H7 (cell line): ENCODE data around the gene CSTB. TPM values are rescaled to one million over a fixed set of nuclear protein-coding genes. Genes with fewer than 3 reads are reported as not detected.

Source experiments
- DNase-seq: peaks from one replicate; pipeline ENCODE4 v3.0.0; 2012
- H3K27me3 ChIP-seq: 2 replicates; pipeline ENCODE4 v1.6.0; 2011; ENCODE audit warnings: mild to moderate bottlenecking, low read length; ENCODE audit not compliant: control insufficient read depth, insufficient read depth
- H3K36me3 ChIP-seq: replicated peaks from 2 replicates; pipeline ENCODE4 v1.5.1; 2011; ENCODE audit warnings: low read length; ENCODE audit not compliant: control insufficient read depth, insufficient read depth
- H3K4me3 ChIP-seq: 2 replicates; pipeline ENCODE4 v1.5.1; 2011; ENCODE audit warnings: low read depth, mild to moderate bottlenecking, control low read depth, low read length, moderate library complexity; ENCODE audit not compliant: insufficient read depth
- total RNA-seq: library from RNA; depleted of rRNA; stranded (reverse); fragments of >200 nt; shearing (Covaris generic); gene quantifications from 2 replicates; pipeline ENCODE4 v1.2.3, GENCODE V29; 2014

Gene CSTB
- total RNA-seq, 1 experiment from 2014 or later: 29.6 TPM

DNA sequence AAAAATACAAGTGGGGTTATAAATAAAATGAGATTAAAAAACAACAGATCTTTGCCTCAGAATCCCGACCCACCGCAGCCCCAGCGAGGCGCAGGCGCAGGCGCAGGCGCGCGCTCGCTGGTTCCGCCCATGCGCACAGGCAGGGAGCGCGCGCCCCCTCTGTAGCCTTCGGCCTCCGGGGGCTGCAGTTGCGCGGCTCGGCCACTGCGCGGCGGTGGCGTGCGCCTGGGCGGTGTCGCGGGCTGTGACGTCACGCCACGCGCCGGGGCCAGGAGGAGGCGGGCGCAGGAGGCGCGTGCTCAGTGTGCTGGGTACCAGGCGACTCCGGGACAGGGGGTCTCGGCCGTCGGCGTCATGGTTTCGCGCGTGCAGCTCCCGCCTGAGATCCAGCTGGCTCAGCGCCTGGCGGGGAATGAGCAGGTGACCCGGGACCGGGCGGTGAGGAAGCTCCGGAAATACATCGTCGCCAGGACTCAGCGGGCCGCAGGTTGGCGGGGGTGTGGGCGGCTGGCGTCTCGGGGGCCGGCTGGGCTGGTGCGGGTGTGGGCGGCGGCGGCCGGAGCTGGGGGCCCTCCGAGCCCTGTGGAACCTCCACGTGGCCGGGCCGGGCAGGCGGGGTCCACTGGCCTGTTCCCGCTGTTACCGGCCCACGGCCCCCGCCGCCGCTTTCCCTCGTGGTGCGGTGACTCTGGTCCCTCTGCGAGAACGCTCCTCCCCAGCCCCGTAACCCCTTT, 13.3 kb upstream of the CSTB start, which contains the start of gene RRP1:
Gene RRP1, plus strand, starts transcription at position 302 of the 734 bp plus-strand sequence. Its CDS starts 53 bp downstream, at position 355.
- peak; percentile 100 for DNase-seq
- Histone ChIP-seq H3K27me3 (no peaks in the 10 kb centered on the region), H3K4me3 (peak within 1 kb of the TSS; percentile 92), H3K36me3 (peaks cover 30% of the 10 kb centered on the region)

DNA sequence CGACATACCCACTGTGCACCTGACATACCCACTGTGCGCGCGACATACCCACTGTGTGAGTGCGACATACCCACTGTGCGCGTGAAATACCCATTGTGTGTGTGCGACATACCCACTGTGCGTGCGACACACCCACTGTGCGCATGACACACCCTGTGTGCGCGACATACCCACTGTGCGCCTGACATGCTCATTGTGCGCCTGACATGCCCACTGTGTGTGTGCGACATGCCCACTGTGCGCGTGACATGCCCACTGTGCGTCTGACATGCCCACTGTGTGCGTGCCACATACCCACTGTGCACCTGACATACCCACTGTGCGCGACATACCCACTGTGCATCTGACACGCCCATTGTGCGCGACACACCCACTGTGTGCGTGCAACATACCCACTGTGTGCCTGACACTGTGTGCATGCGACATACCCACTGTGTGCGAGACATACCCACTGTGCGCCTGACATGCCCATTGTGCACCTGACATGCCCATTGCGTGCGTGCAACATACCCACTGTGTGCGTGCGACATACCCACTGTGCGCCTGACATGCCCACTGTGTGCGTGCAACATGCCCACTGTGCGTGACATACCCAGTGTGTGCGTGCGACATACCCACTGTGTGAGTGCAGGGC, 10.8 kb upstream of the CSTB start:
- no peak for DNase-seq
- no peak overlapping the region for H3K4me3 ChIP-seq

DNA sequence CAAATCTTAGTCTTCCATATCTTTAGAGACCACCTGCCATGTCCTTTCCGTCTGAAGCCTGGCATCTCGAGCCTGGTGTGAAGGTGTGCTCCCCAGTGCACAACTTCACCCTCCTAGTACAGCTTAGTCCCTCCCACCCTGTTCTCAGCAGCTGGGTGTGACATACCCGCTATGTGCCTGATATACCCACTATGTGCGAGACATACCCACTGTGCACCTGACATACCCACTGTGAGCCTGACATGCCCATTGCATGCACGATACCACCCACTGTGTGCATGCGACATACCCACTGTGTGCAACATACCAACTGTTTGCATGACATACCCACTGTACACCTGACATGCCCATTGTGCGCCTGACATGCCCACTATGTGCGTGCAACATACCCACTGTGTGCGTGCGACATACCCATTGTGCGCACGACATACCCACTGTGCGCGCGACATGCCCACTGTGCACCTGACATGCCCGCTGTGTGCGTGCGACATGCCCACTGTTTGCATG, 10.2 kb upstream of the CSTB start:
- Histone ChIP-seq H3K4me3 (no peak overlapping the region), H3K27me3 (no peaks in the 10 kb centered on the region), H3K36me3 (peaks cover 6% of the 10 kb centered on the region)
- no peak for DNase-seq

More for the DNA sequence above, 10.8 kb upstream of the CSTB start:
- no peaks in the 10 kb centered on the region for H3K27me3 ChIP-seq
- peaks cover 9% of the 10 kb centered on the region for H3K36me3 ChIP-seq

DNA sequence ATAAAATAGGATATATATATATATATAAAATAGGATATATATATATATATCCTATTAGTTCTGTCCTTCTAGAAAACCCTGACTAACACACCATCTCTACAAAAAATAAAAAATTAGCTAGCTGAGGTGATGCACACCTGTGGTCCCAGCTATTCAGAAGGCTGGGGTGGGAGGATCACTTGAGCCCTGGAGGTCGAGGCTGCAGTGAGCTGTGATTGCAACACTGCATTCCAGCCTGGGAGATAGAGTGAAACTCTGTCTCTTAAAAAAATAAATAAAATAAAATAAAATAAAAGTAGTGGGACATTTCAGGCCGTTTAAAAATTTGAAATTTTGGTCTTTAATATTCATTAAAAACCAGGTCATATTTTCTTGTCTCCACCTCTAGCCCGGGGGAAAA, 9.0 kb upstream of the CSTB start:
- no peak for DNase-seq
- no peaks in the 10 kb centered on the region for H3K27me3 ChIP-seq
- no peaks in the 10 kb centered on the region for H3K36me3 ChIP-seq
- no peak overlapping the region for H3K4me3 ChIP-seq

DNA sequence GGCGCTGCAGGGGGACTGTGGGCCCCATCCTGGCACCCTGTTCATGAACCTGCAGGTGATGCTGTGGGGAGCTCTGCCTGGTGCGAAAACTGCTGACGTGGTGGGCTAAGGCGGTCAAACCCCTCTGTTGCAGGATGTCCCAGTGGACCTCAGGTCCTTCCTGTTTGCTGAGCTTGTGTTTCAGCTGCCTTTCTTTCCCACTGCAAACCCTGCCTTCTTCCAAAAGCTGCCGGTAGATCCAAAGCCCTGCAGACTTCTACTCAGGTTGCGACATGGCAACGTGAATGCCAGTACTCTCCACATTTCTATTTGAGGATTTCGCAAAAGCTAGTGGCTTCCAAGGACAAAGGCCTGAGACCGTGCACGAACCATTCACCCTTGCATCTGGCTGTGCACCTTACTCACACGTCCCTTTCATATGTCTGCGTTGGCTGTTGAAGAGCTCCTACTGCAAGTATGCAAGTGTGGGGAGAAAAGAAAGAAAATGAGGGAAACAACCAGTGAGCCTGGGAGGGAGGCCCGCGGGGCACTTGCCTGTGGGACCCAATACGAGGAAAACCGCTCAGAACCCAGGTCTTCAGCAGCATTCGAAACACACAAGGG, 7.1 kb upstream of the CSTB start:
- DNase-seq: no peak
- Histone ChIP-seq H3K27me3 (no peaks in the 10 kb centered on the region), H3K36me3 (no peaks in the 10 kb centered on the region), H3K4me3 (no peak overlapping the region)

DNA sequence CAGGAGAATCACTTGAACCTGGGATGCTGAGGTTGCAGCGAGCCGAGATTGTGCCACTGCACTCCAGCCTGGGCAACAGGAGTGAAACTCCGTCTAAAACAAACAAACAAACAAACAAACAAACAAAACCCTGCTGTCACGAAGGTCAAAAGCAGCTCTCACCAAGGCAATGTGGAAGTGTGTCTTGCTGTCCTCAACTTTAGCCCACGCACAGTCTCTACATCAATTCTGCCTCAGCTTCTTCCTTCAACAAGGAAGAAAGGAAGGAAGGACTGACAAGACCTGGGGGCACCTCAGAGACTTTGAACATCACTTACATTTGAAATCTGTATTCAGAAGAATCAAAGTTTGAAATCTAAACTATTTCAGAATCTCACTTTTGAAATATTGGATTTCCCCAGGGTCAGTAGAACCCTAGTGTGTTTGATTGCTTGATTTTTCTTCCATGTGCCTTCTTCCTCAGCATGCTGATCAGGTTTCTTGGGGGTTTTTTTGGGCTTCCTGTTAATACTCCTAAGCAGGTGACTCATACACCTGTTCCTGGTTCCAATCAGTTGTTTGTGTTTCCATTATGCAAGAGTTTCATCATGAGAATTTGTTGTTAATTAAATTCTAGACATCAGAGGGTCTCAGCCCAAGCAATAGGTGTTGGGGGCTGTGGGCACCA, 6.5 kb upstream of the CSTB start:
- H3K36me3 ChIP-seq: no peaks in the 10 kb centered on the region
- no peak for DNase-seq
- no peak overlapping the region for H3K4me3 ChIP-seq
- H3K27me3 ChIP-seq: no peaks in the 10 kb centered on the region

DNA sequence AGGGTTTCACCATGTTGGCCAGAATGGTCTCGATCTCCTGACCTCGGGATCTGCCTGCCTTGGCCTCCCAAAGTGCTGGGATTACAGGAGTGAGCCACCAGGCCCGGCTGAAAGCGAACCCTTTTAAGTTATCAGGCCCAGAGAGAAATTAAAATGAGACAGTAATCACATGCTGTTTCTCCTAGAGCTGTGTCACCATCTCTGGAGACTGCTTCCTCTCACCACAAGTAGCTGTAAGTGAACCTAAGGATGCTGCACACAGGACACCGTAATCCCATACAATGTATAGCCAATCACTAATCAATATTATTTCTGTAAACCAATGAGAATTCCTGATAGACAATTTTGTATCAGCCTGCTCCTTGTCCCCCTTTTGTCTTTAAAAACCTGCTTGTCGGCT, 5.7 kb upstream of the CSTB start:
- no peaks in the 10 kb centered on the region for H3K36me3 ChIP-seq
- no peak for DNase-seq
- no peak overlapping the region for H3K4me3 ChIP-seq
- no peaks in the 10 kb centered on the region for H3K27me3 ChIP-seq

DNA sequence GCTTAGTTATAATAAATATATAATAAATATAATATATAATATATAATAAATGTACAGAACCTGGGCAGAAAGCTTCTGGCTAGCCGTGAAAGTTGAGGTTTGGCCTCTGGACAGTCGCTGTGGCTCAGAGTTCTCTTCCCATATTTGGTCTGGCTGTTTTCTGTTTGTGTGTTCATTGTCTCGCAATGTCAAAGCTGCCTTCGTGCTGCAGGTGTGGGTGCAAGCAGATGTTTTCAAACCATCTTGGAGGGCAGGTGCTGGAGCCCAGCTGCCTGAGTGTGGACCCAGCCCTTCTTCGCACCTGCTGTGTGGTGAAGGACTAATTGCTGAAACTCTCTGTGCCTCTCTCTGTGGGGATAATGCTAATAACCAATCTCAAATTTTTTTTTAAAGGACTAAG, 3.6 kb upstream of the CSTB start:
- Histone ChIP-seq H3K4me3 (no peak overlapping the region), H3K27me3 (no peaks in the 10 kb centered on the region), H3K36me3 (peaks cover under 1% of the 10 kb centered on the region; the same call in 1 of the 2 replicates)
- DNase-seq: no peak

DNA sequence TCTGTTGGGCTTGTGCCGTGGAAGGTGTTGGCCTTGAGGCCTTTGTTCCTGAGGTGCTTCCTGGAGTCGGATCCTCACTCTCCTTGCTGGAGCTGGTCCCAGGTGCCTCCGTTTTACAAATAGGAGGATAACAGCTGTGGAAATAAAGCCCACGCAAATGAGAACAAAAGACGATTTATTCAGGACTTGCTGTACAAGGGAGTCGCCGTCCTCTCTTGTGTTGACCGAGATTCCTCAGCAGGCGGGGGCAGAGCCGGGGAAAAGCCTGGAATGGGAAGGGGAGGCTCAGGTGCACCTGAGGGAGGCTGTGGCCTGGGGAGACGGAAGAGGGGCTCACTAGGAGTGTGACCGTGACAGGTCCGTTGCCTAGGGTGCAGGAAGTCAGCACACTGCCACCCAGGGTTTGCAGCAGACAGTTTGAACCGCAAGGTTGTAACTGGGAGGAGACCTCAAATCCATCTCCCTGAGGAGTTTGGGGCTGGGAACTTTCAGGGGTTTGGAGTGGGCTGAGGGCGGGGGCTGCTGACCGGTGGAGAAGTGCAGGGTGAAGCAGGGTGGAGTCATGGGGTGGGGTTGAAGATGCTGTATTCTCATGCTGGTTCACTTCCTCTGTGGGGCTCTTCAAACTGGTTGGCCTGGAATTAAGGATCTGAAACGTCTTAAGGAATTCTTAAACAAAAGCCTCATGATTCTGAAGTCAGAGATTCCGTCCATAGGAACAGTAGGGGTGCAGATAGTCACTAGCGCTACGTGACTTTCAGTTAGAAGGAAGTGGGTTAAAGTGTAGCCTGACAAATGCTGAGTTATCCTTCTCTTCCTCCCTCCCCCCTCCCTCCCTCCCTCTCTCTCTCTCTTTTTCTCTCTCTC, 2.6 kb upstream of the CSTB start:
- H3K4me3 ChIP-seq: no peak overlapping the region
- peak; percentile 56 for DNase-seq
- H3K27me3 ChIP-seq: no peaks in the 10 kb centered on the region
- H3K36me3 ChIP-seq: peaks cover 3% of the 10 kb centered on the region

DNA sequence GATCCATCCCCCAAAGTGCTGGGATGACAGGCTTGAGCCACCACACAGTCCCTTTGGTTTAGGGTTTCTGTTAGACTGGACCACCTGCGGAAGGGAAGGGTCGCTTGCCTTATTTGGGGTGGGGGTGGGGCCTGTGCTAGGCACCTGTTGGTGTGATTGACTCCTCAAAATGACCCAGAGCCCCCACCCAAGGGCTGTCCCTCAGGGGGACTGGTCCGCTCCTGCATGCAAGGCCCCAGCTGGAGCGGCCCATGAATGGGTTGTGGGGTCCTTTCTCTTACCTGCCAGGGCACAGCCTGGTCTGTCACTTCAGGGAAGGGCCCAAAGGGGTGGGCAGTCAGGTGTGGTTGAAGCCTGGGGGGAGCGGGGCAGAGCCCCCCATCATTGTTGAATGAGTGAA, 1.8 kb upstream of the CSTB start:
- H3K36me3 ChIP-seq: peaks cover 5% of the 10 kb centered on the region
- DNase-seq: peak; percentile 56
- H3K27me3 ChIP-seq: no peaks in the 10 kb centered on the region
- H3K4me3 ChIP-seq: no peak overlapping the region

DNA sequence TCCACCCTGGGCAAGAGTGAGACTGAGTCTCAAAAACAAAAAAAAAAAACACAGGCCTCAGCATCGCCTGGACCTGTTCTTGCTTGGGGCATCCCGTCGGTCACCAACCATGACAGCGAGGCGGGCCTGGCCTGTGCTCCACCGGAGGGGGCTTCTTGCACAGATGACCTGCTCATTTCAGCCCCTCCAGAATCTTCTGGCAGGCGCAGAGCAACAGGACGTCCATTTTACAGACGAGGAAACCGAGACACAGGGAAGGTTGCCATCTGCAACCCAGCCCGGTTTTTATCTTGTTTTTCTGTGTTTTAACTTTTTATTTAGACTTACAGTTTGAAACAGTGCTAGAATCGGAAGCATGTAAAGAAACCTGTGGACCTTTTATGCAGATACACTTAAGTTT, 918 bp downstream of the CSTB start:
- peak; percentile 37 for DNase-seq
- peak overlapping the region; percentile 85 for H3K4me3 ChIP-seq
- peaks cover 5% of the 10 kb centered on the region for H3K36me3 ChIP-seq
- H3K27me3 ChIP-seq: no peaks in the 10 kb centered on the region

DNA sequence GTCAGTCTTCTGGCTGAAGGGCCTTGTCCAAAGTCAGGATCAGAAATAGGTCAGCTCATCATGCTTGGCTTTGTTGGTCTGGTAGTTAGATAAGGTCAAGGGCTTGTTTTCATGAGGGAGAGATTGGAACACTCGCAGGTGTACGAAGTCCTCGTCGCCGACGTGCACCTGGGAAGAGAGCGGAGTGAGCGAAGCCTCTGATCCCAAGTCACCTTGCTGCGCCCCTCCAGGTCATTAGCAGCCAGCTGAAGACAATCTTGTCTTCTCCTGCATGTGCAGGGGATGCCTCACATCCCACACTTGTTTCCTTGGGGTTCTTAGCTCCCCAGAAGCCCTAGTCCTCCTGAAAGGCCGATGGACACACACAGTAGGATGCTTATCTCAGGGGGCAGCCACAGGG, 1.9 kb downstream of the CSTB start:
- DNase-seq: no peak
- no peaks in the 10 kb centered on the region for H3K27me3 ChIP-seq
- peaks cover 5% of the 10 kb centered on the region for H3K36me3 ChIP-seq
- no peak overlapping the region for H3K4me3 ChIP-seq

DNA sequence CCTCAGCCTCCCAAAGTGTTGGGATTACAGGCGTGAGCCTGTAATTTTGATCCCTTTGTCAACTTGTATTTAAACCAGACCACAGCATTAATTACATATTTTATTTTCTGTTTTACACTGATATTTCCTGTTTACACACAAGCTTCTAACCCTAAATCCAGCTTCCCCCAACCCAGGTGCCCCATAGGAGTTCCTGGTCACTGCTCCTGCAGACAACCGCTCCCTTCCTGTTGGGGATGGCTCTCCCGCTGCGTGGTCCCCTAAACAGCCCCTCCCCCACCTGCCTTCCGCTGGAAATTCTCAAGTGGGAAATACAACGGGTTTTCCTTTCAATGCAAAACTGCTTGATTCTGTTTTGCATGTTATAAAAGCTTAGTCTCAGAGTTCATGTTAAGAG, 3.7 kb downstream of the CSTB start:
- H3K4me3 ChIP-seq: no peak overlapping the region
- H3K36me3 ChIP-seq: peaks cover 5% of the 10 kb centered on the region
- no peaks in the 10 kb centered on the region for H3K27me3 ChIP-seq
- DNase-seq: no peak
